Femur (tissue), 1 donor: ENCODE data around the gene PLAU.
"Not testable (repeated sequence)": the region's sequence is repeated elsewhere in the genome, so short reads cannot be mapped to it uniquely, and the experiment has no call there.

Source experiments
- DNase-seq: peaks from one replicate; pipeline ENCODE4 v3.0.0-alpha.2; 2017

Gene PLAU

DNA sequence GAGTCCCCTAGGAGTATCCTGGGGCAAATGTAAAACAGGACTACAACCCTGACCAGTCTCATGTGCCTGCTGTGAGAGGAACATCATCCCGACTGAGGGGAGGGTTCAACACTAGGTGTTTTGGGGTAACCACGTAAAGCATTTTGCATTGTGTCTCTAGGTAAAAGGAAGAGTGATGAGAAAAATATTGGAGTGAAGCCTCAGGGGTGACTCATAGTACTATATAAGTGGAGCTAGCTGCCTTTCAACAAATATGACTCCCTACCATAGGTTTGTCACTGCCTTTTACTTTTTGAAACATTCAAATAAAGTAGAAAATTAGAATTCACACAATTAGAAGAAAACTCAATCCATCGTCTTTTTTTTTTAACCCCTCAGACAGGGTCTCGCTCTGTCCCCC, 34.0 kb upstream of the PLAU start:
- DNase-seq, result no peak

DNA sequence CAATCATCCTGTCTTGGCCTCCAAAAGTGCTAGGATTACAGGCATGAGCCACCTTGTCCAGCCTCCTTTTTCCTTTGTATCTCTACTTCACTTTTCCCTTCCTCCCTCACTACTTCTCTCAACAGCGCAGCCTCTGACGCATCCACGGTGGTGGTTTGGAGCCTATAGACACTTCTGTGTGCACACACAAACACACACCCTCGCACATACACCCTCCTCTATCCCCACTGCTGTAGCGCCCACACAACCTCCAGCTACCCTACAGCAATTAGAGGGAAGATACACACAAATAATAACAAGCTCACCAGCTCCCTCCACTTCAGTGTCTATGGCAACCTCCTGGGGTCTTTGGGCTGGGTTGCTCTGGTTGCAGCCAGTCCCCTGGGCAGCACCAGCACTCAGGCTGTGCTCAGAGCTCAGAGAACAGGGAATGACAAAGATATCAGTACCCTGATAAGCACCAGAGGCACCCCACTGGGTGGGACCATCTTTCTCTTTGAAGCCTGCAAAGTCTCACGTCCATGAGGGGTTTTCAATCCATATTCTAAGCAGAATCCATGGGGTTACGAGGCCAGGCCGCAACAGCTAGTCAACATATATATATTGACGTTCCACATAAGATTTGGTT, 33.3 kb upstream of the PLAU start:
- no peak for DNase-seq

DNA sequence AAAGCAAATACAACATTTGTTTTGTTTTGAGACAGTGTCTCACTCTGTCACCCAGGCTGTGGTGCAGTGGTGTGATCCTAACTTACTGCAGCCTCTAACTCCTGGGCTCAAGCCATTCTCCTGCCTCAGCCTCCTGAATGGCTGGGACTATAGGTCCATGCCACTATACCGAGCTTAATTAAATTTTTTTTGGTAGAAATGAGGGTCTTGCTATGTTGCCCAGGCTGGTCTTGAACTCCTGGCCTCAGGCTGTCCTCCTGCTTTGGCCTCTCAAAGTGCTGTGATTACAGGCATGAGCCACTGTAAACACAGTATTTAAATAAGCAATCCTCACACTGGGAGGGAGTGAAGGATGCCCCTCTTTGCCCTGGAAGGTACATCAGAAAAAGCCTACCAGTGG, 32.6 kb upstream of the PLAU start:
- DNase-seq, result no peak

DNA sequence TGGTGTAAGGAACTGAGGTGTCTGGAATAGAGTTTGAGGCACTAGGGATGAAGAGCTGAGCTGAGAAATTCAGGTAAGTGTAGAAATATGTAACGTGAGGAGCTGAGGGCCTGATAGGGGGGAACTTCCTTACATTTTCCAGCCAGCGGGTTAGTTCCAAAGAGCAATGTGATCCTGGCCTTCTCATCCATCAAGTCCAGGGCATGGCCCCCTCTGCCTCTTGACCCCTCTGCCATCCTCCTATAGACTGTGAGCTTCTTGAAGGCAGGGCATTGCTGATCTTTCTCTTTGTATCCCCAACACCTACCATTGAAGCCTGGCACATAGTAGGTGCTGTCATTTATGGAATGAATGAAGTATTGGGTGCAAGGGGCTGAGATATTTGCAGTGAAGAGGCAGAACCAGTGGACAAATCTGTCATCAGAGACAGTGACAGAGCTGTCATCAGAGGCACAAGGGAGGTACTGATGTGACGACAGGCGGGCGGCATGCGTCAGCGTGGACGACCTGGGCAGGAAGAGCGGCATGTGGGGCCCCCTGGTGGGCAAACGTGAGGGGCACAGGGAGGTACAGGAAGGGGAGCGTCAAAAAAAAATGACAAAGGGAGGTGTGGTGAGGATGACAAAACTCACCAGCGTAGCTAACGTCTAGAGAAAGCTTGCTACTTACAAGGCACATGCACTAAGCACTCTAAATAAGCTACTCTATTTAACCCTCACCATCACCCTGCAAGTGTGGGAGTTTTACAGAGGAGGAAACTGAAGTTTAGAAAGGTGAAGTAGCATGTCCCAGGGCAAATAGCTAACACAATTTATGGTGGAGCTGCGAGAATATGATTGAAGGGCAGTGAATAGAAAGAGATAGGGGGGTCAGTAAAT, 31.4 kb upstream of the PLAU start:
- DNase-seq, result peak; percentile 86

DNA sequence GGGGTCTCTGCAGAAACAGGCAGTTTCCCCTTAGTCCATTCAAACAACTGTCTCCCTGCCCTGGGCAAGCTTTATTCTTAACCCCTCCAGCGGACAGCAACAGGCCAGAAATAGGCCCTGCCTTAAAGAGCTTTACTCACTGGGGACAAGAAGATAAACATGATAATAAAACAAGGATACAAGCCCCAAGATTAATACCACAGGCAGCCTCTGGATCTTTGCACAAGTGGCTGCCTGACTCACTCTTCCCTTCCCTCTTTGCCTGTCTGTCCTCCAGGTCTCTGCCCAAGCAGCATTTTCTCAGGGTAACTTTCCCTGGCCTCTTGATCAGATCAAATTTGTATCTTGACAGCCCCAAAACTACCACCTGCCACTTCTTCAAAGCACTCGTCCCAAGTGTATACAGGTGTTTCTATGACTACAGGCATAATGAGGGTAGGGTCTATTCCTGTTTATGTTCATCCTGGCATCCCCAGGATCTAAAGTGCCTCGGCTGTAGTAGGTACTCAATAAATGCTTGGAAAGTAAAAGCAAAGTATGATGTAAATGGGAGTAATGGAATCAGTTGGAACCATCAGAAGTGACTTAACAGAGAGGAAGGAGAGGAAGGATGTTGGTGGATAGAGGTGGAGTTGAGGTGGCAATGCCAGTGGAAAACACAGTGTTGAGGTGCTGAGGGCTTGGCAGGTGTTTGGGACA, 29.6 kb upstream of the PLAU start:
- DNase-seq, result no peak

DNA sequence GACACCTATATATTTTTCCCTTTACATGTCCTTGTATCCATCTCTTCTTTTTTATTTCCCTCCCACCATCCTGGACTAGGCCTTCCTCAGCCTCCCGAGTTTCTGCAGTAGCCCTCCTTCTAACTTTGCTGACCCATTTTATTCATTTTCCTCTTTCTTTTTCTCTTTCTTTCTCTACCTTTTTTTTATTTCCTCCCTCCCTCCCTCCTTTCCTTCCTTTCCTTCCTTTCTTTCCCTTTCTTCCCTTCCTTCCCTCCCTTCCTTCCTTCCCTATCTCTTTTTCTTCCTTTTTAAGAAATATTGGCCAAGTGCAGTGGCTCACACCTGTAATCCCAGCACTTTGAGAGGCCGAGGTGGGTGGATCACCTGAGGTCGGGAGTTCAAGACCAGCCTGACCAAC, 26.9 kb upstream of the PLAU start:
- DNase-seq, result no peak

DNA sequence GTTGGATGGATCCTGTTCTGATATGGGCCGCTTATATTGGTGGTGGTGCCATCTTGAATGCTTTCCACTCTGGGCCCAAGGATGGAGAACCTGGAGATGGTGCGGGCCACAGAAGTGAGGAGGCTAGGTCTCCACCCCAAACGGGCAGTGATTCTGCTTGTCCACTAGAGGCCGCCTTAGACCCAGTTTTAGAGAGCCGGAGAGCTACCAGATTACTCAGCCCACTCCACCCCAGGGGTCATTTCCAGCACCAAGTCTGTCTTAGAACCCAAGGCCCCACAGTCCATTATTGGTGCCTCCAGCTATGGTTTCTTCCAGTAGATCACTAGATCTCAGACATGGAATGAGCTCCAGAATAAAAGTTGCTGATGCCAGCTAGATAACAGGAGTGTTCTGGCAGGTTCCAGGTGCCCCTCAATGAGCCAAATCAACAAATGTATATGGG, 24.8 kb upstream of the PLAU start:
- DNase-seq, result peak; percentile 88

DNA sequence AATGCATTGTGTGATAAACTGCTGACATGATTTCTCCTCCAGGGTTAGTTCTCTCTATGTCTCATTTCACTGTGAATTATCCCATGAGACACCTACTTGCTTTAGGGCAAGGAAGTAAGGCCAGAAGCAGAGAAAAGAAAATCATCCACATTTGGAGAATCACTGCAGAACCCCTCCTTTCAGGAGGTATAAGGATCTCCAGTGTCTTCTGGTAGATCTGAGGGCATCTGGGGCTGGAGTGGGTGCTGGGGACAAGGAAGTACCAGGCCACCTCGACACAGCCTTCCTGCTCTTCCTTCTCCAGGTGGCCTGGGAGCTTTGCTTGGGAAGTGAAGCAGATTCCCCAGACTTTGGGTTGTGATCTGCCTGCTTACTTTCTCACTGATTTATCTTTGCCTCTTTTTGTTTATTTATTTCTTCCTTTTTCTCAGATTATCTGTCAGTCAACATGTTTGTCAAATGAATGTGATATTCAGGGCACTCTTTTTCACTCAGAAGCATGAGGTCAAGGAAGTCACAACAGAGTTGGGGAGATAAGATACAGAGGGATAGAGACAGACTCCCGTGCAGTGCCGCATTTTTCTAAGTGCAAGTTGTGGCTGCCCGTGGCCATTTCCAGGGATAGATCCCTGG, 24.2 kb upstream of the PLAU start:
- no peak for DNase-seq

DNA sequence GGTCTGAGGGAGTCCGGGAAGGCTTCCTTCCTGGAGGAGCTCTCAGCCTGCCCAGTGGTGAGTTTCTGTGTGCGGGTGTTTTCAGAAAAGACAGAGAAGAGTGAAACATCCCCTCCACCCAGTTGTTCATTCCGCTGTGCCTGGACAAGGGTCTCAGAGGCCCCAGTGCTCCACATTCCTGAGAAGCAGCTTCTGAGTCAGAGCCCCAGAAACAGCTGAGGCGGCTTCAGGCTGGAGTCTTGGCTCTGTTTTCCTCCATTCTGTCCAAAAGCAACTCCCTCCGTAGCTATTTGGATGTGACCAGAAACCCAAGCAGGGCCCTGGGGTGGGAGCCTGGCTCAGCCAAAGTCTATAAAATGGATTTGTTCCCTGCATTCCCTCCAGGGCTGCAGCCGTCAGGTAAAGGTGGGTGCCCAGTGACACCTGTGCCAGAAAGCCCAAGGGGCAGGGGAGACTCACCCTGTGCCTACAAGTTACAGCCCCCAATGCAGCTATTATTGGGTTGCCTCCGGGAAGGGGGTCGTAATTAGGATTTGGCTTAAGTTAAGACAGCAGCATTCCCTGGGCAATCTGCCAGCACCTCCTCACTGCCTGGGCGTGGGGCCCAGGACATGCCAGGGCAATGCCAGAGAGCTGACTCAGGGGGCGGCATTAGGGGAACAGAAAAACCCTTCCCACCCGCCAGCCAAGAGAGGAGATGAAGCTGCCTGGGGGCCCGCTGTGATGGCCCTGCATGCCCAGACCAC, 23.5 kb upstream of the PLAU start:
- peak; percentile 90 for DNase-seq

DNA sequence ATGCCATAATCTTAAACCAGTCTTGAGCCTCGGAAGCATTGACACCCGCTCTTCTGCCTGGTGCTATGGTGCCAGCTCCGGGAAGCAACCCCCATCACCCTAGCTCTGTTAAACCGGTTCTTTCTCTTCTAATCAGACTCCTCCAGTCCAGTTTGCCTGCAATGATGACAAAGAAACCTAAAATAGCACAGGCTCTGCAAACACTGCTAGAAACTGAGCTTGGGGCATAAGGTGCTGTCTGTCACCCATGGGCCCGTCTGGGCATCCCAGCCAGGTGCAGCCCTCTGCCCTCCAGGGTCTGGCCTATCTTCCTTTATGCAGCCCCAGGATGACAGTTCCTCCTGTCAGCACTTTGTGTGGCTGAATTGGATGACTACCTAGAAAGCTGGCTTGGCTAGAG, 22.4 kb upstream of the PLAU start:
- no peak for DNase-seq

DNA sequence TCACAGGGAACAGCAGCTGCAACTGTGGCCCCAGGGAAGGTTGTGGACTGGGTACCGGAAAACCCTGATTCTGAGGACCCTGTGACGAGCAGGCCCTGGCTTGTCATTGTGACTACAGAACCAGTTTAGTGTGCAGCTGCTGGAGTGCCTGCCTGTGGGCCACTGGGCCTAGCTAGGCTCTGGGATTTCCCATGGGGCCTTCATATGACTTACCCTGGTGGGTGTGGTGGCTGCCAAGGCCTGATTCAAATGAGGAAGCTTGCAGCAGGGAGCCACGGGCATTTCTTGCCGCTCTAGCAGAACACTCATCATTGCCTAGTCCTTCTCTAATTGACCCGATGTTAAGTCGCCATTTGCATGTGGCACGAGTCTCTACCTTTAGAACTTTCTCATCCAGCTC, 21.9 kb upstream of the PLAU start:
- peak; percentile 46 for DNase-seq

DNA sequence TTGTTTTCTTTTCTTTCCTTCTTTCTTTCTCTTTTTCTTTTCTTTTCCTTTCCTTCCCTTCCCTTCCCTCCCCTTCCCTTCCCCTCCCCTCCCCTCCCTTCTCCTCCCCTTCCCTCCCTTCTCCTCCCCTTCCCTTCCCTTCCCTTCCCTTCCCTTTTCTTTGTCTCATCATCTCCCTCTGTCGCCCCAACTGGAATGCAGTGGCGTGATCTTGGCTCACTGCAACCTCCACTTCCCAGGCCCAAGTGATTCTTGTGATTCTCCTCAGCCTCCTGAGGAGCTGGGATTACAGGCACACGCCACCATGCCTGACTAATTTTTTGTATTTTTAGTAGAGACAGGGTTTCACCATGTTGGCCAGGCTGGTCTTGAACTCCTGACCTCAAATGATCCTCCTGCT, 21.5 kb upstream of the PLAU start:
- not testable (repeated sequence) for DNase-seq

DNA sequence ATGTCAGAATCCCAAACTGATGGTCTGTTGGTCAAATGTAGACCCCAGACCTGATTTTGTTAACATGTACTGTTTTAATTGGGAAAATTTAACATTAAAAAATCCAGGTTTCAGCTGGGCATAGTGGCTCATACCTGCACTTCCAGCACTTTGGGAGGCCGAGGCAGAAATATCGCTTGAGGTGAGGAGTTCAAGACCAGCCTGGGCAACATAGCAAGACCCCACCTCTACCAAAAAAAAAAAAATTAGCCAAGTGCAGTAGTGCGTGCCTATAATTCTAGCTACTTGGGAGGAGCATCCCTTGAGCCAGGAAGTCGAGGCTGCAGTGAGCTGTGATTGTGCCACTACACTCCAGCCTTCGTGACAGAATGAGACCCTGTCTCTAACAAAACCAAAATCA, 20.7 kb upstream of the PLAU start:
- no peak for DNase-seq

DNA sequence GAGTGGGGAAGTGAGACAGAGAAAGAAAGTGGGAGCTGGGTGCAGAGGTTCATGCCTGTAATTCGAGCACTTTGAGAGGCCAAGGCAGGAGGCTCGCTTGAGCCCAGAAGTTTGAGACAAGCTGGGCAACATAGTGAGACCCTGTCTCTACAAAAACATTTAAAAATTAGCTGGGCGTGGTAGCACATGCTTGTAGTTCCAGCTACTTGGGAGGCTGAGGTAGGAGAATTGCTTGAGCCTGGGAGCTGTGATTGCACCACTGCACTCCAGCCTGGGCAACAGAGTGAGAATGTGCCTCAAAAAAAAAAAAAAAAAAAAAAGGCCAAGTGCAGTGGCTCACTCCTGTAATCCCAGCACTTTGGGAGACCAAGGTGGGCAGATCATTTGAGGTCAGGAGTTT, 20.1 kb upstream of the PLAU start:
- DNase-seq, result not testable (repeated sequence)

DNA sequence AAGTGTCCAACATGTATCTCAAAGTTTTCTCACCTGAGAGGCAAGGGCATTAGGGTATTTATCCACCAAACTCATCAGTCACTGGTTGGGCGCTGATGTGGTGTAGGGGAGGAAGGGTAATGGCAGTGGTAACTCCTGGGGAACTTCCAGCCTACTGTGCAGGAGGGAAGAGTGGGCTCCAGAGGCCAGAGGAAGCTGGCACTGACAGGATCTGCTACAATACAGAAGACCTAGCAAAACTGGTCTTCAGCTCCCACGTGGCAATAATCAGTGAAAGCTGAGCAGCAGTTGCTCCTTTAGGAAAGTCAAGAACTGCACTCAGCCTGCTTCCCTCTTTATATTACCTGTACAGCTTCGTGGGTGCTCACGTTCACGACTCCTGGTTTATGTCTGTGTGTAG, 19.4 kb upstream of the PLAU start:
- no peak for DNase-seq

DNA sequence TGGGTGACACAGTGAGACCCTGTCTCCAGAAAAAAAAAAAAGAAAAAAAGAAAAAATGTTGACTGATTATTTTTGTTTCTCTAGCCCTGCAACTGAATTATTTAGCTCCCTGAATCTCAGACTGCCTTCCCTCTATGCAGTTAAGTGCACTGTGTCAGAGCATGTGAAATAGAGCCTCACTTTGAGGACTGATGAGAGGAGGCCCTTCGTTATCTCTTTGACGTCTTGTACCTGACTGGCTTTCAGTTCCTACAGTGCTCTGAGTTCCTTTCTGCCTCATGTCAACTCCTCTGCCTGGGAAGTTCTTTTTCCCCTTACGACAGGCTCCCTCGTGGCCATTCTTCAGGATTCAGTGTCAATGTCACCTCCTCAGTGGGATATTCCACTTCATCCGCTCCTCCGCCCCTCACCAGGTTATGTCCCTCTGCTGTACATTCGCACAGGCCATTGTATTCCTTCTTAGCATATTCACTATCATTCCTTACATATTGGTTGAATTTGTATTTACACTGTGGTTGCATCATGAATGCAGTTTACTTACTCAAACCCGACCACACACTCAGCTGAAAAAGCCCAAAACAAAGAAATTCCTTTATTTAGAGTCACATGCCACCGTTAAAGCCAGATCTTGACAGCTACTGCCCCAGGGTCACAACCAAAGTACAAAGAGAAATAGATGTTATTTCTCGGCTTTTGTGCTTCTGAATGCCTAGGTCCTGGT, 18.5 kb upstream of the PLAU start:
- no peak for DNase-seq

DNA sequence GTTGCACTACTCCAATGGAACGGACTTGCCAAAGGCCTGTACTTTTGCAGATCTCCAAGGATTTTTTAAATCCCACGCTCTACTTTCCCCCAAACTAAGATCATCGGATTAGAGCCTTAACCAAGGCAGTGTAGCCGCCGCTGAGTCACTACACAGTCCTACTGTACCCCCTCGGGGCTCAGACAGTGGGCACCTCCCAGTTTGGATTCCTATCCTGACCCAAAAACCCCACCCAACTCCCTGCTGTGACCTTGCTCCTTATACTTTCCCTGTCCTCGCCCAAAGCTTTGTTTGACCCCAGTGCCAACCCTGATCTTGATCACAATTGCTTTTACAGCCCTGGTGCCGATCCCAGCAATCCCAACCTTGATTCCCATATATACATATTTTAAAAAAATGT, 17.5 kb upstream of the PLAU start:
- no peak for DNase-seq

DNA sequence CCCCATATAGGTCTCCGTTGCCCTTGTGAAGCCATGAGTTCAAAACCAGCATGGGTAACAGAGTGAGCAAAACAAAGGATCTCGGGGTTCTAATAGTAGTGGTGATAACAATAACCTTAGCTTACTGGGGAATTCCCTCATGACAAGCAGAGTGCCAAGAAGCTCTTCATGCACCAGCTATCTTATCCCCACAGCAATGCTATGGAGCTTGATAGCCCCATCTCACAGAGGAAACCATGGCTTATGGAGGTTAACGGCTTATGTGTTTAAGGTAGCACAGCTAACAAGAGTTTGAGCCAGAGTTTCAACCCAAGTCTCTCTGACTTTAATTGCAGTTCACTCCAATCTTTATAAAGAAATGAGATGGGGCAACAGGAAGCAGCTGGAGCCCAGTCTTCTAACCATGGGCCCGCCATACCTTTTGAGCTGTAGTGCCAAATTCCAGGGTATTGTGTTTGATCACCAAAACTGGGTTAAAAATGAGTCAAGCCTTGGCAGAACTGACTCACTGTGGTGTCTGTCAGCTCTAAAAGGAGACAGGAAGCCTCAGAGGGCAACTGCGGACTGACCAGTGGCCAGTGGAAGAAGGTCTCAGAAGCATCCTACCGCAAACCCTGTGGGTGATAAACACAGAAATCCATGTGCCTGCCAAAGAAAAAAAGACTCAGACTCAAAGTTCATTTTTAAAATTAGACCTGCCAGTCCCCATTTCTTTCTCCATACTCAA, 16.5 kb upstream of the PLAU start:
- no peak for DNase-seq

DNA sequence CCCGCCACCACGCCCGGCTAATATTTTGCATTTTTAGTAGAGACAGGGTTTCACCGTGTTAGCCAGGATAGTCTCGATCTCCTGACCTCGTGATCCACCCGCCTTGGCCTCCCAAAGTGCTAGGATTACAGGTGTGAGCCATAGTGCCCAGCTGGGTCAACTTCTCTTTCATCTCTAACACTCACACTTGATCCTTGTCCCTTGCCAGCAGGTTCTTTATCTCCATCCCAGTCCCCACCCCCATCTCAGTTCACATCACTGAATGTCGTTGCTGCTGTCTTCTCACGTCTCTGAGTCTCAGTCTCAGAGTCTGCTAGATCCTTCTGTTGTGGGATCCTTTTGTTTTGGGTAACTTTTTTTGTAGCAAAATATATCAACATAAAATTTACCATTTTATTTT, 15.6 kb upstream of the PLAU start:
- not testable (repeated sequence) for DNase-seq

DNA sequence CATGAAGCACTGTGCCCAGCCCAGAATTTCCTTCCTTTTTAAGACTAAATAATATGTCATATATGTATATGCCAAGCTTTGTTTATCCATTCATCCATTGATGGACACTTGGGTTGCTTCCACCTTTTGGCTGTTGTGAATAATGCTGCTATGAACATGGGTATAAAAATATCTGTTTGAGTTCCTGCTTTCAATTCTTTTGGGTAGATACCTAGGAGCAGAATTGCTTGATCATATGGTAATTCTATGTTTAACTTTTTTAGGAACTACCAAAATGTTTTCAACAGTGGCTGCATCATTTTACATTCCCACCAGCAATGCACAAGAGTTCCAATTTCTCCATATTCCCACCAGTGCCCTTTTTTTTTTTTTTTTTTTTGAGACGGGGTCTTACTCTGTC, 13.2 kb upstream of the PLAU start:
- no peak for DNase-seq

DNA sequence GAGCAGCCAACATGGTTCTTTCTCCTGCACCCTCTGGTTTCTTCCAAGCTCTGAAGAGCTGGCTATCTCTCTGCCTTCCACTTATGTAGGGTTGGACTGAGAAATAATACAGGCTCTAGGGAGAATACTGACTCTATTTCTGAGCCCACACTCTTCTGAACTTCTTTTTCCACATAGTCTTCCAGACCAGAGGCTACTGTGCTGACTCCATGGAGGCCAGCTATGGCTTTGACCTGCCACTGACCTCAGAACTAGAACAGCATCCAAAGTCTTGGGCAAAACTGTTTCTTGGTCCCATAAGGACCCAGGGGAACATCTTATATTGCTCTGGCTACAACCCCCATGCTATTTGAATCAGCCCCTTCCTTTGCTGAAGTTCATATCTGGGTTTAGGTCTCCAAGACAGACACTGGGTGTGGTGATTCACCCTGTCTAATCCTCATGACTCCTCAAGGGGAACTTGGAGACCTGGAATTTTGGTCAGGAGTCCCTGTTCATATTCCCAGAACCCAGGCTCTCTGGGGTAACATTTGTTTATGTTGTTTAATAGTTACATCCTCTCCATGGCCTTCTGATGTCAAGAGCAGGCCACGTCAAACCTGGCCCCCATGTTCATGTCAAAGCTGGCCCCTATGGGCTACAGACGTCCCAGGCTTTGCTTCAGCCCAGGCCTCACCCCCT, 12.1 kb upstream of the PLAU start:
- DNase-seq, result no peak
